OCI-M2 (cell line): ENCODE data around the gene PPP1R12B.
"Not testable (repeated sequence)": the region's sequence is repeated elsewhere in the genome, so short reads cannot be mapped to it uniquely, and the experiment has no call there.

ENCODE experiments used
- DNase-seq: peaks from one replicate; lab custom pipeline; 2025; ENCODE audit not compliant: unreplicated experiment; lab: John Stamatoyannopoulos, UW

Gene PPP1R12B

GRCh38 chr1:202401771-202402170 is 53.3 kb downstream of the PPP1R12B start:
- not testable (repeated sequence) for DNase-seq

GRCh38 chr1:202403381-202403780 is 54.9 kb downstream of the PPP1R12B start:
- not testable (repeated sequence) for DNase-seq

GRCh38 chr1:202405928-202406327 is 57.4 kb downstream of the PPP1R12B start:
- DNase-seq, result no peak

GRCh38 chr1:202406896-202407295 is 58.4 kb downstream of the PPP1R12B start:
- DNase-seq, result not testable (repeated sequence)

- DNase-seq, result not testable (repeated sequence)
Measured at GRCh38 chr1:202407378-202407777, 58.9 kb downstream of the PPP1R12B start.

GRCh38 chr1:202410251-202410650 is 61.8 kb downstream of the PPP1R12B start:
- DNase-seq, result not testable (repeated sequence)

- not testable (repeated sequence) for DNase-seq
Measured at GRCh38 chr1:202410854-202411357, 62.4 kb downstream of the PPP1R12B start.

GRCh38 chr1:202411422-202411821 is 62.9 kb downstream of the PPP1R12B start:
- no peak for DNase-seq

- DNase-seq, result not testable (repeated sequence)
Measured at GRCh38 chr1:202412421-202412820, 63.9 kb downstream of the PPP1R12B start.

GRCh38 chr1:202416641-202417040 is 68.1 kb downstream of the PPP1R12B start:
- no peak for DNase-seq

- not testable (repeated sequence) for DNase-seq
Measured at GRCh38 chr1:202417141-202417540, 68.6 kb downstream of the PPP1R12B start.

- DNase-seq, result not testable (repeated sequence)
Measured at GRCh38 chr1:202417762-202418201, 69.3 kb downstream of the PPP1R12B start.

GRCh38 chr1:202419731-202420130 is 71.2 kb downstream of the PPP1R12B start:
- DNase-seq, result not testable (repeated sequence)

- DNase-seq, result not testable (repeated sequence)
Measured at GRCh38 chr1:202420422-202421094, 72.1 kb downstream of the PPP1R12B start.

GRCh38 chr1:202422709-202423108 is 74.2 kb downstream of the PPP1R12B start:
- not testable (repeated sequence) for DNase-seq

GRCh38 chr1:202424260-202424659 is 75.8 kb downstream of the PPP1R12B start:
- not testable (repeated sequence) for DNase-seq

GRCh38 chr1:202430111-202430510 is 81.6 kb downstream of the PPP1R12B start:
- DNase-seq, result not testable (repeated sequence)

GRCh38 chr1:202432338-202432737 is 83.8 kb downstream of the PPP1R12B start:
- not testable (repeated sequence) for DNase-seq

- no peak for DNase-seq
Measured at GRCh38 chr1:202433155-202434043, 84.9 kb downstream of the PPP1R12B start.

- no peak for DNase-seq
Measured at GRCh38 chr1:202434059-202434458, 85.6 kb downstream of the PPP1R12B start.

GRCh38 chr1:202438393-202439174 is 90.1 kb downstream of the PPP1R12B start:
- no peak for DNase-seq
